ENCODE measurements around the gene MRPL14. TPM values are rescaled to one million over a fixed set of nuclear protein-coding genes. Genes with fewer than 3 reads are reported as not detected.

MRPL14 gene
- total and polyA plus RNA-seq, 2 of the 8 experiments (the other 6 are each of a cell fraction or from before 2014, with no cell fraction given): 82.0 to 97.1 TPM

GRCh38 chr6:44079672-44080071 lies 47.6 kb downstream of the MRPL14 start (continued):
- TF ChIP-seq, protein P1, sequence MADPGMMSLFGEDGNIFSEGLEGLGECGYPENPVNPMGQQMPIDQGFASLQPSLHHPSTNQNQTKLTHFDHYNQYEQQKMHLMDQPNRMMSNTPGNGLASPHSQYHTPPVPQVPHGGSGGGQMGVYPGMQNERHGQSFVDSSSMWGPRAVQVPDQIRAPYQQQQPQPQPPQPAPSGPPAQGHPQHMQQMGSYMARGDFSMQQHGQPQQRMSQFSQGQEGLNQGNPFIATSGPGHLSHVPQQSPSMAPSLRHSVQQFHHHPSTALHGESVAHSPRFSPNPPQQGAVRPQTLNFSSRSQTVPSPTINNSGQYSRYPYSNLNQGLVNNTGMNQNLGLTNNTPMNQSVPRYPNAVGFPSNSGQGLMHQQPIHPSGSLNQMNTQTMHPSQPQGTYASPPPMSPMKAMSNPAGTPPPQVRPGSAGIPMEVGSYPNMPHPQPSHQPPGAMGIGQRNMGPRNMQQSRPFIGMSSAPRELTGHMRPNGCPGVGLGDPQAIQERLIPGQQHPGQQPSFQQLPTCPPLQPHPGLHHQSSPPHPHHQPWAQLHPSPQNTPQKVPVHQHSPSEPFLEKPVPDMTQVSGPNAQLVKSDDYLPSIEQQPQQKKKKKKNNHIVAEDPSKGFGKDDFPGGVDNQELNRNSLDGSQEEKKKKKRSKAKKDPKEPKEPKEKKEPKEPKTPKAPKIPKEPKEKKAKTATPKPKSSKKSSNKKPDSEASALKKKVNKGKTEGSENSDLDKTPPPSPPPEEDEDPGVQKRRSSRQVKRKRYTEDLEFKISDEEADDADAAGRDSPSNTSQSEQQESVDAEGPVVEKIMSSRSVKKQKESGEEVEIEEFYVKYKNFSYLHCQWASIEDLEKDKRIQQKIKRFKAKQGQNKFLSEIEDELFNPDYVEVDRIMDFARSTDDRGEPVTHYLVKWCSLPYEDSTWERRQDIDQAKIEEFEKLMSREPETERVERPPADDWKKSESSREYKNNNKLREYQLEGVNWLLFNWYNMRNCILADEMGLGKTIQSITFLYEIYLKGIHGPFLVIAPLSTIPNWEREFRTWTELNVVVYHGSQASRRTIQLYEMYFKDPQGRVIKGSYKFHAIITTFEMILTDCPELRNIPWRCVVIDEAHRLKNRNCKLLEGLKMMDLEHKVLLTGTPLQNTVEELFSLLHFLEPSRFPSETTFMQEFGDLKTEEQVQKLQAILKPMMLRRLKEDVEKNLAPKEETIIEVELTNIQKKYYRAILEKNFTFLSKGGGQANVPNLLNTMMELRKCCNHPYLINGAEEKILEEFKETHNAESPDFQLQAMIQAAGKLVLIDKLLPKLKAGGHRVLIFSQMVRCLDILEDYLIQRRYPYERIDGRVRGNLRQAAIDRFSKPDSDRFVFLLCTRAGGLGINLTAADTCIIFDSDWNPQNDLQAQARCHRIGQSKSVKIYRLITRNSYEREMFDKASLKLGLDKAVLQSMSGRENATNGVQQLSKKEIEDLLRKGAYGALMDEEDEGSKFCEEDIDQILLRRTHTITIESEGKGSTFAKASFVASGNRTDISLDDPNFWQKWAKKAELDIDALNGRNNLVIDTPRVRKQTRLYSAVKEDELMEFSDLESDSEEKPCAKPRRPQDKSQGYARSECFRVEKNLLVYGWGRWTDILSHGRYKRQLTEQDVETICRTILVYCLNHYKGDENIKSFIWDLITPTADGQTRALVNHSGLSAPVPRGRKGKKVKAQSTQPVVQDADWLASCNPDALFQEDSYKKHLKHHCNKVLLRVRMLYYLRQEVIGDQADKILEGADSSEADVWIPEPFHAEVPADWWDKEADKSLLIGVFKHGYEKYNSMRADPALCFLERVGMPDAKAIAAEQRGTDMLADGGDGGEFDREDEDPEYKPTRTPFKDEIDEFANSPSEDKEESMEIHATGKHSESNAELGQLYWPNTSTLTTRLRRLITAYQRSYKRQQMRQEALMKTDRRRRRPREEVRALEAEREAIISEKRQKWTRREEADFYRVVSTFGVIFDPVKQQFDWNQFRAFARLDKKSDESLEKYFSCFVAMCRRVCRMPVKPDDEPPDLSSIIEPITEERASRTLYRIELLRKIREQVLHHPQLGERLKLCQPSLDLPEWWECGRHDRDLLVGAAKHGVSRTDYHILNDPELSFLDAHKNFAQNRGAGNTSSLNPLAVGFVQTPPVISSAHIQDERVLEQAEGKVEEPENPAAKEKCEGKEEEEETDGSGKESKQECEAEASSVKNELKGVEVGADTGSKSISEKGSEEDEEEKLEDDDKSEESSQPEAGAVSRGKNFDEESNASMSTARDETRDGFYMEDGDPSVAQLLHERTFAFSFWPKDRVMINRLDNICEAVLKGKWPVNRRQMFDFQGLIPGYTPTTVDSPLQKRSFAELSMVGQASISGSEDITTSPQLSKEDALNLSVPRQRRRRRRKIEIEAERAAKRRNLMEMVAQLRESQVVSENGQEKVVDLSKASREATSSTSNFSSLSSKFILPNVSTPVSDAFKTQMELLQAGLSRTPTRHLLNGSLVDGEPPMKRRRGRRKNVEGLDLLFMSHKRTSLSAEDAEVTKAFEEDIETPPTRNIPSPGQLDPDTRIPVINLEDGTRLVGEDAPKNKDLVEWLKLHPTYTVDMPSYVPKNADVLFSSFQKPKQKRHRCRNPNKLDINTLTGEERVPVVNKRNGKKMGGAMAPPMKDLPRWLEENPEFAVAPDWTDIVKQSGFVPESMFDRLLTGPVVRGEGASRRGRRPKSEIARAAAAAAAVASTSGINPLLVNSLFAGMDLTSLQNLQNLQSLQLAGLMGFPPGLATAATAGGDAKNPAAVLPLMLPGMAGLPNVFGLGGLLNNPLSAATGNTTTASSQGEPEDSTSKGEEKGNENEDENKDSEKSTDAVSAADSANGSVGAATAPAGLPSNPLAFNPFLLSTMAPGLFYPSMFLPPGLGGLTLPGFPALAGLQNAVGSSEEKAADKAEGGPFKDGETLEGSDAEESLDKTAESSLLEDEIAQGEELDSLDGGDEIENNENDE (IDR thresholded peaks at IDR 0.05; ENCODE audit: insufficient replicate concordance, low read length): no peak
- TF ChIP-seq CHD1 (IDR thresholded peaks at IDR 0.05; ENCODE audit: low read depth, low read length) (no peak), ASH2L (IDR thresholded peaks at IDR 0.05; ENCODE audit: low read length) (no peak), KDM5A (IDR thresholded peaks at IDR 0.05; ENCODE audit: low read length) (no peak), BCL11A (IDR thresholded peaks at IDR 0.05; ENCODE audit: low read depth in 2 of 2, low read length in 2 of 2) (no peak), CBX8 (IDR thresholded peaks at IDR 0.05; ENCODE audit: borderline replicate concordance, low read depth, low read length) (no peak), NRF1 (IDR thresholded peaks at IDR 0.05; ENCODE audit: low read depth, low read length) (no peak), RAD21 (IDR thresholded peaks at IDR 0.05 in 1 of 2, conservative IDR thresholded peaks at IDR 0.05 in 1 of 2; ENCODE audit: low read depth in 2 of 2, low read length in 2 of 2) (no peak)
